Heart left ventricle (tissue), 16 donors: Measurements from ENCODE around the gene CSRNP2. TPM values are rescaled to one million over a fixed set of nuclear protein-coding genes. Genes with fewer than 3 reads are reported as not detected.

Experiments
- ATAC-seq, 4 donors: fragments of 200-7000 bp; cut with Tn5 transposase; one replicate each; pipeline ENCODE4 v1.9.1; 2020 to 2022; ENCODE audit warnings: moderate library complexity in 4 of 4, mild to moderate bottlenecking in 3 of 4, moderate number of reproducible peaks in 1 of 4
- DNase-seq, 5 donors: peaks; one replicate each; pipeline ENCODE4 v3.0.0-alpha.2; 2020
- H3K27ac ChIP-seq, 12 donors: fragments of 200-600 bp; sonication (generic) in 4 of 12; one replicate each; pipeline versions ENCODE4 v1.5.0 to v1.8.0; 2016 to 2022; ENCODE audit warnings: mild to moderate bottlenecking in 2 of 12
- H3K27me3 ChIP-seq, 9 donors: fragments of 200-600 bp; sonication (generic) in 2 of 9; one replicate each; pipeline versions ENCODE4 v1.5.1 to v1.8.0; 2016 to 2022; ENCODE audit warnings: mild to moderate bottlenecking in 3 of 9
- H3K36me3 ChIP-seq, 9 donors: fragments of 200-600 bp; sonication (generic) in 2 of 9; one replicate each; pipeline versions ENCODE4 v1.5.0 to v1.8.0; 2018 to 2022; ENCODE audit warnings: mild to moderate bottlenecking in 2 of 9
- H3K4me1 ChIP-seq, 12 donors: fragments of 200-600 bp; sonication (generic) in 4 of 12; one replicate each; pipeline versions ENCODE4 v1.5.0 to v1.8.0; 2016 to 2022; ENCODE audit warnings: mild to moderate bottlenecking in 3 of 12
- H3K4me3 ChIP-seq, 12 donors: fragments of 200-600 bp; sonication (generic) in 4 of 12; one replicate each; pipeline versions ENCODE4 v1.5.0 to v1.8.0; 2017 to 2022; ENCODE audit warnings: mild to moderate bottlenecking in 9 of 12, moderate library complexity in 4 of 12
- H3K9me3 ChIP-seq, 12 donors: fragments of 200-600 bp; sonication (generic) in 4 of 12; one replicate each; pipeline versions ENCODE4 v1.5.0 to v1.8.0; 2016 to 2022; ENCODE audit warnings: mild to moderate bottlenecking in 1 of 12
- POLR2A ChIP-seq, 2 donors: fragments of 450-650 bp; IDR thresholded peaks; one replicate each; pipeline ENCODE4 v1.6.1; 2017; ENCODE audit warnings: antibody characterized with exemption in 2 of 2, mild to moderate bottlenecking in 2 of 2, moderate library complexity in 2 of 2
- WGBS, 4 donors: extraction: QIAGEN DNeasy Blood & Tissue Kit in 2 of 4; methylation state at CpG; one replicate each; pipeline versions ENCODE4 v1.1.5 to v1.1.7; 2013 to 2018; 5-methylcytosine and 5-hydroxymethylcytosine counted together
- intact Hi-C, 10 donors: fragments of 100-400 bp; cut with DNase I; formaldehyde crosslinking; loops; one replicate each; pipeline versions ENCODE4 v1.11.1 to v1.14.2; 2022
- polyA plus RNA-seq, 2 donors: library from polyadenylated mRNA; stranded (reverse); fragments of 200-250 nt; gene quantifications; one replicate each; pipeline ENCODE4 v1.2.3, GENCODE V29; 2013
- total RNA-seq, 9 donors: library from RNA; depleted of rRNA in 2 of 9; stranded (reverse); fragments of >200 nt in 2 of 9; fragmentation: NEBNext Ultra II Directional in 3 of 9; extraction: Animal tissue kit (Norgen Biotek cat#: 25700) in 3 of 9; gene quantifications; one replicate each; pipeline versions ENCODE4 v1.1.0 to v1.2.4, GENCODE V29; 2016 to 2023
- TF ChIP-seq, protein P1 (sequence below), 12 donors: fragments of 200-600 bp; sonication (generic) in 4 of 12; IDR thresholded peaks; one replicate each; pipeline versions ENCODE4 v1.5.0 to v1.8.0; 2018 to 2022; ENCODE audit warnings: antibody characterized with exemption in 12 of 12, mild to moderate bottlenecking in 5 of 12
- donor health status: ischemic (EF 13 %, LVEDD 7.1; RV severe dilation, severe dysfunction).
- donor health status: healthy with polysubstance abuse.
- donor health status: DM: no; HTN: yes; CAD: no.
- donor health status: DM: no; HTN: no; CAD: no.
- donor health status: ischemic (EF 25% LVEDD 6.9; RV normal size, moderate dysfunction).
- donor health status: ischemic (EF 25% LVEDD 5.7; RV mildly dilated, moderate dysfunction).
- donor health status: healthy.
- donor health status: DM: yes; HTN: yes; CAD: no.
- donor health status: ischemic (EF 35%, LVEDD 5.7; RV mildly dilated, moderate dysfunction).
- donor health status: nonischemic (EF 11% LVEDD 7.7; RV severe dilation, severe dysfunction).
- donor health status: DM: yes; HTN: yes; CAD: no.
- donor health status: PGD.
- donor health status: ischemic (EF 29% LVEDD 5.4; RV normal size, mild dysfunction).
- donor health status: nonischemic (EF 23%, LVEDD 6.1; RV moderate dilation, normal function).

The CSRNP2 gene
- total and polyA plus RNA-seq, 11 donors, result 10.0 to 25.7 (median 18.5) TPM

GRCh38 chr12:51012570-51013236, 70.7 kb downstream of the CSRNP2 start:
- 69 to 81% (median 75%) methylated on average over 5 of the region's 5 CpGs for WGBS, 4 donors
- H3K4me1 ChIP-seq, result peaks cover 0 to 53% (median 11%) of the 10 kb centered on the region in 12 donors
- intact Hi-C loops, result loop anchor here in 1 of 10 donors (10.0 kb wide), 1 partner anchor 78 kb away; no protein-coding TSS in a partner anchor
- no peak for TF ChIP-seq POLR2A (IDR thresholded peaks at IDR 0.05)
- TF ChIP-seq, protein P1, sequence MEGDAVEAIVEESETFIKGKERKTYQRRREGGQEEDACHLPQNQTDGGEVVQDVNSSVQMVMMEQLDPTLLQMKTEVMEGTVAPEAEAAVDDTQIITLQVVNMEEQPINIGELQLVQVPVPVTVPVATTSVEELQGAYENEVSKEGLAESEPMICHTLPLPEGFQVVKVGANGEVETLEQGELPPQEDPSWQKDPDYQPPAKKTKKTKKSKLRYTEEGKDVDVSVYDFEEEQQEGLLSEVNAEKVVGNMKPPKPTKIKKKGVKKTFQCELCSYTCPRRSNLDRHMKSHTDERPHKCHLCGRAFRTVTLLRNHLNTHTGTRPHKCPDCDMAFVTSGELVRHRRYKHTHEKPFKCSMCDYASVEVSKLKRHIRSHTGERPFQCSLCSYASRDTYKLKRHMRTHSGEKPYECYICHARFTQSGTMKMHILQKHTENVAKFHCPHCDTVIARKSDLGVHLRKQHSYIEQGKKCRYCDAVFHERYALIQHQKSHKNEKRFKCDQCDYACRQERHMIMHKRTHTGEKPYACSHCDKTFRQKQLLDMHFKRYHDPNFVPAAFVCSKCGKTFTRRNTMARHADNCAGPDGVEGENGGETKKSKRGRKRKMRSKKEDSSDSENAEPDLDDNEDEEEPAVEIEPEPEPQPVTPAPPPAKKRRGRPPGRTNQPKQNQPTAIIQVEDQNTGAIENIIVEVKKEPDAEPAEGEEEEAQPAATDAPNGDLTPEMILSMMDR (IDR thresholded peaks at IDR 0.05), result no peak
- peak overlapping the region in 1 of 12 donors; percentile 56 for H3K27ac ChIP-seq
- DNase-seq (no peak), ATAC-seq (peak in 1 of 4 donors; percentile 27)
- no peak overlapping the region for H3K4me3 ChIP-seq
- H3K36me3 ChIP-seq, result peaks cover 0 to 11% (median 3%) of the 10 kb centered on the region in 9 donors
- H3K9me3 ChIP-seq, result no peaks in the 10 kb centered on the region
- no peaks in the 10 kb centered on the region for H3K27me3 ChIP-seq

GRCh38 chr12:51011955-51012354, 71.4 kb downstream of the CSRNP2 start:
- ATAC-seq (peak in 2 of 4 donors; percentile 23 to 36), DNase-seq (no peak)
- H3K36me3 ChIP-seq, result peaks cover 0 to 19% (median 11%) of the 10 kb centered on the region in 9 donors
- H3K4me3 ChIP-seq, result no peak overlapping the region
- intact Hi-C loops, result loop anchor here in 1 of 10 donors (10.0 kb wide), 1 partner anchor 77 kb away; no protein-coding TSS in a partner anchor
- TF ChIP-seq, protein P1 (IDR thresholded peaks at IDR 0.05), result no peak
- TF ChIP-seq POLR2A (IDR thresholded peaks at IDR 0.05), result no peak
- H3K9me3 ChIP-seq, result no peaks in the 10 kb centered on the region
- H3K27me3 ChIP-seq, result no peaks in the 10 kb centered on the region
- WGBS, 4 donors, result 68 to 85% (median 80%) methylated on average over 4 of the region's 4 CpGs
- H3K27ac ChIP-seq, result peak overlapping the region in 1 of 12 donors; percentile 7
- peaks cover 0 to 56% (median 8%) of the 10 kb centered on the region in 12 donors for H3K4me1 ChIP-seq

Other genes starting within 250 kb of the CSRNP2 start
- gene TMPRSS12, start 240.7 kb downstream of the CSRNP2 start, total RNA-seq, result not detected
- gene TMPRSS12, start 240.7 kb downstream of the CSRNP2 start, polyA plus RNA-seq, result not detected
- not detected for gene HIGD1C, start 131.1 kb downstream of the CSRNP2 start, total RNA-seq
- gene HIGD1C, start 131.1 kb downstream of the CSRNP2 start, polyA plus RNA-seq, result not detected
- gene SLC11A2, start 57.2 kb downstream of the CSRNP2 start, total RNA-seq, result 10 to 100 TPM; 16.3 to 45.3 (median 22.0) TPM
- gene SLC11A2, start 57.2 kb downstream of the CSRNP2 start, polyA plus RNA-seq, result 10 to 100 TPM in 1 of 2 donors, 1 to 10 TPM in 1; 9.1 to 18.6 TPM
- gene LETMD1, start 35.3 kb downstream of the CSRNP2 start, total RNA-seq, result 10 to 100 TPM; 13.6 to 34.4 (median 22.7) TPM
- gene LETMD1, start 35.3 kb downstream of the CSRNP2 start, polyA plus RNA-seq, result 10 to 100 TPM; 21.7 to 26.4 TPM
- 10 to 100 TPM; 10.8 to 28.8 (median 20.7) TPM for gene TFCP2, start 89.5 kb upstream of the CSRNP2 start, total RNA-seq
- gene TFCP2, start 89.5 kb upstream of the CSRNP2 start, polyA plus RNA-seq, result 10 to 100 TPM in 1 of 2 donors, 1 to 10 TPM in 1; 8.3 to 18.5 TPM
- gene POU6F1, start 134.5 kb upstream of the CSRNP2 start, total RNA-seq, result 10 to 100 TPM in 1 of 9 donors, 1 to 10 TPM in 8; 4.6 to 14.0 (median 6.8) TPM
- gene POU6F1, start 134.5 kb upstream of the CSRNP2 start, polyA plus RNA-seq, result 1 to 10 TPM; 4.6 to 6.4 TPM
- 100 to 1,000 TPM; 147 to 313 (median 192) TPM for gene DAZAP2, start 155.2 kb upstream of the CSRNP2 start, total RNA-seq
- 100 to 1,000 TPM in 1 of 2 donors, 10 to 100 TPM in 1; 58.8 to 419 TPM for gene DAZAP2, start 155.2 kb upstream of the CSRNP2 start, polyA plus RNA-seq
- 1 to 10 TPM; 2.0 to 7.4 (median 3.7) TPM for gene SMAGP, start 186.8 kb upstream of the CSRNP2 start, total RNA-seq
- 1 to 10 TPM; 2.0 to 8.4 TPM for gene SMAGP, start 186.8 kb upstream of the CSRNP2 start, polyA plus RNA-seq
- gene BIN2, start 240.6 kb upstream of the CSRNP2 start, total RNA-seq, result 10 to 100 TPM in 1 of 9 donors, 1 to 10 TPM in 6, under 1 TPM in 2; 0.90 to 23.8 (median 1.8) TPM
- gene BIN2, start 240.6 kb upstream of the CSRNP2 start, polyA plus RNA-seq, result 1 to 10 TPM in 1 of 2 donors, under 1 TPM in 1; 0.72 to 1.5 TPM